Lower lobe of right lung (tissue), 2 donors: ENCODE data around the gene CYP8B1. TPM values are rescaled to one million over a fixed set of nuclear protein-coding genes. Genes with fewer than 3 reads are reported as not detected.

Source experiments
- ATAC-seq, 2 donors: fragments of 200-7000 bp; cut with Tn5 transposase; one replicate each; pipeline ENCODE4 v1.9.1; 2020 to 2022; ENCODE audit warnings: mild to moderate bottlenecking in 2 of 2, moderate library complexity in 2 of 2
- DNase-seq: peaks from one replicate; pipeline ENCODE4 v3.0.0-alpha.2; 2020
- H3K27ac ChIP-seq: fragments of 200-600 bp; one replicate; pipeline ENCODE4 v1.8.0; 2022
- H3K27me3 ChIP-seq: fragments of 200-600 bp; one replicate; pipeline ENCODE4 v1.8.0; 2022; ENCODE audit warnings: low read depth
- H3K36me3 ChIP-seq: fragments of 200-600 bp; one replicate; pipeline ENCODE4 v1.8.0; 2022; ENCODE audit warnings: mild to moderate bottlenecking
- H3K4me1 ChIP-seq: fragments of 200-600 bp; one replicate; pipeline ENCODE4 v1.8.0; 2022
- H3K4me3 ChIP-seq: fragments of 200-600 bp; one replicate; pipeline ENCODE4 v1.8.0; 2022; ENCODE audit warnings: mild to moderate bottlenecking
- H3K9me3 ChIP-seq: fragments of 200-600 bp; one replicate; pipeline ENCODE4 v1.8.0; 2022
- CTCF ChIP-seq: fragments of 200-600 bp; IDR thresholded peaks from one replicate; pipeline ENCODE4 v1.8.0; 2022; ENCODE audit warnings: antibody characterized with exemption, mild to moderate bottlenecking
- intact Hi-C: fragments of 100-400 bp; cut with DNase I; formaldehyde crosslinking; loops from one replicate; pipeline ENCODE4 v1.11.0; 2022
- total RNA-seq: library from RNA; stranded (reverse); fragmentation: NEBNext Ultra II Directional; extraction: Animal tissue kit (Norgen Biotek cat#: 25700); gene quantifications from one replicate; pipeline ENCODE4 v1.2.1, GENCODE V29; 2021
- donor health status: DM: no; HTN: yes; CAD: no; lungs with severe emphysema.

The CYP8B1 gene
- total RNA-seq, 1 donor from 2014 or later: not detected

- ATAC-seq (no peak), DNase-seq (no peak)
- Histone ChIP-seq H3K9me3 (no peaks in the 10 kb centered on the region), H3K4me3 (no peak overlapping the region), H3K27me3 (no peaks in the 10 kb centered on the region), H3K36me3 (no peaks in the 10 kb centered on the region), H3K27ac (no peak overlapping the region), H3K4me1 (peaks cover 7% of the 10 kb centered on the region)
- intact Hi-C loops: no loop called here
- TF ChIP-seq CTCF: no peak
Observed at GRCh38 chr3:42867138-42867537, 8.5 kb downstream of the CYP8B1 start.

GRCh38 chr3:42865256-42865655, 10.4 kb downstream of the CYP8B1 start:
- no peaks in the 10 kb centered on the region for H3K9me3 ChIP-seq
- ATAC-seq (no peak), DNase-seq (no peak)
- no peaks in the 10 kb centered on the region for H3K27me3 ChIP-seq
- no peak overlapping the region for H3K4me3 ChIP-seq
- H3K27ac ChIP-seq: no peak overlapping the region
- no peaks in the 10 kb centered on the region for H3K36me3 ChIP-seq
- intact Hi-C loops: no loop called here
- no peak for TF ChIP-seq CTCF
- no peaks in the 10 kb centered on the region for H3K4me1 ChIP-seq

- H3K4me3 ChIP-seq: no peak overlapping the region
- no peaks in the 10 kb centered on the region for H3K36me3 ChIP-seq
- ATAC-seq: no peak
- H3K4me1 ChIP-seq: no peaks in the 10 kb centered on the region
- H3K9me3 ChIP-seq: no peaks in the 10 kb centered on the region
- H3K27ac ChIP-seq: no peak overlapping the region
- no peak for DNase-seq
- intact Hi-C loops: no loop called here
- H3K27me3 ChIP-seq: no peaks in the 10 kb centered on the region
- no peak for TF ChIP-seq CTCF
Observed at GRCh38 chr3:42864321-42864950, 11.2 kb downstream of the CYP8B1 start.

- ATAC-seq (no peak), DNase-seq (no peak)
- TF ChIP-seq CTCF: no peak
- H3K9me3 ChIP-seq: no peaks in the 10 kb centered on the region
- no peak overlapping the region for H3K27ac ChIP-seq
- no peak overlapping the region for H3K4me3 ChIP-seq
- intact Hi-C loops: no loop called here
- H3K36me3 ChIP-seq: no peaks in the 10 kb centered on the region
- peaks cover 12% of the 10 kb centered on the region for H3K4me1 ChIP-seq
- no peaks in the 10 kb centered on the region for H3K27me3 ChIP-seq
Observed at GRCh38 chr3:42856544-42856943, 19.1 kb downstream of the CYP8B1 start.

- no peak for DNase-seq
- no peak for TF ChIP-seq CTCF
- H3K36me3 ChIP-seq: no peaks in the 10 kb centered on the region
- H3K9me3 ChIP-seq: no peaks in the 10 kb centered on the region
- H3K27me3 ChIP-seq: no peaks in the 10 kb centered on the region
- no peak for ATAC-seq
- intact Hi-C loops: no loop called here
- H3K4me3 ChIP-seq: no peak overlapping the region
- H3K4me1 ChIP-seq: peaks cover 15% of the 10 kb centered on the region
- H3K27ac ChIP-seq: no peak overlapping the region
Observed at GRCh38 chr3:42855547-42856380, 19.9 kb downstream of the CYP8B1 start.
